ENCODE measurements around the gene INSIG1.

Gene INSIG1

GRCh38 chr7:155357573-155358041 is 59.9 kb downstream of the INSIG1 start:
- H3K4me3 ChIP-seq (ENCODE audit: low read depth, low read length) = no peak overlapping the region
- no peaks in the 10 kb centered on the region for H3K9me3 ChIP-seq (ENCODE audit: control insufficient read depth, insufficient read depth, low read depth, low read length)
- H3K4me1 ChIP-seq (ENCODE audit: control insufficient read depth, insufficient read depth, low read length) = no peaks in the 10 kb centered on the region
- no peak overlapping the region for H3K27ac ChIP-seq (ENCODE audit: extremely low read depth, low read depth, low read length)
- H3K36me3 ChIP-seq (ENCODE audit: control insufficient read depth in 2 of 2, insufficient read depth in 1 of 2, low read length in 2 of 2) = no peaks in the 10 kb centered on the region
- TF ChIP-seq ZNF600 (tag by site-specific recombination; IDR thresholded peaks at IDR 0.05) (no peak), ZBTB8A (tag by site-specific recombination; IDR thresholded peaks at IDR 0.05) (no peak), ZNF473 (tag by site-specific recombination; IDR thresholded peaks at IDR 0.05) (no peak), ZNF10 (tag by site-specific recombination; IDR thresholded peaks at IDR 0.05) (no peak), HOXA7 (CRISPR knock-in tag; IDR thresholded peaks at IDR 0.05; ENCODE audit: borderline replicate concordance) (no peak), ELK4 (IDR thresholded peaks at IDR 0.05; ENCODE audit: borderline replicate concordance, low read depth, low read length) (no peak), ZNF175 (tag by site-specific recombination; IDR thresholded peaks at IDR 0.05) (no peak), REST (tag by site-specific recombination; IDR thresholded peaks at IDR 0.05) (no peak), ZNF785 (tag by site-specific recombination; IDR thresholded peaks at IDR 0.05) (no peak), ZNF654 (tag by site-specific recombination; IDR thresholded peaks at IDR 0.05; ENCODE audit: low read depth) (no peak), HOXD13 (CRISPR knock-in tag; IDR thresholded peaks at IDR 0.05; ENCODE audit: borderline replicate concordance) (no peak), ZNF610 (tag by site-specific recombination; IDR thresholded peaks at IDR 0.05; ENCODE audit: borderline replicate concordance) (no peak), SCRT2 (tag by site-specific recombination; IDR thresholded peaks at IDR 0.05) (no peak), ZNF223 (tag by site-specific recombination; IDR thresholded peaks at IDR 0.05) (no peak), PATZ1 (tag by site-specific recombination; IDR thresholded peaks at IDR 0.05) (no peak), SALL2 (tag by site-specific recombination; IDR thresholded peaks at IDR 0.05; ENCODE audit: borderline replicate concordance) (no peak), ZNF266 (tag by site-specific recombination; IDR thresholded peaks at IDR 0.05; ENCODE audit: low read depth) (no peak), SETDB1 (IDR thresholded peaks at IDR 0.05; ENCODE audit: insufficient read length, low read length) (no peak)
- POLR2A ChIA-PET = no interaction called here
- CTCF ChIA-PET = interaction anchor here (0.6 to 2.8 kb wide), 6 partner anchors 13 to 430 kb away, joined by 3 to 18 read pairs (median 4); no protein-coding TSS in a partner anchor
